ENCODE measurements around the gene PILRA.
"Not testable (repeated sequence)": the region's sequence is repeated elsewhere in the genome, so short reads cannot be mapped to it uniquely, and the experiment has no call there.

- TF ChIP-seq, protein P1, sequence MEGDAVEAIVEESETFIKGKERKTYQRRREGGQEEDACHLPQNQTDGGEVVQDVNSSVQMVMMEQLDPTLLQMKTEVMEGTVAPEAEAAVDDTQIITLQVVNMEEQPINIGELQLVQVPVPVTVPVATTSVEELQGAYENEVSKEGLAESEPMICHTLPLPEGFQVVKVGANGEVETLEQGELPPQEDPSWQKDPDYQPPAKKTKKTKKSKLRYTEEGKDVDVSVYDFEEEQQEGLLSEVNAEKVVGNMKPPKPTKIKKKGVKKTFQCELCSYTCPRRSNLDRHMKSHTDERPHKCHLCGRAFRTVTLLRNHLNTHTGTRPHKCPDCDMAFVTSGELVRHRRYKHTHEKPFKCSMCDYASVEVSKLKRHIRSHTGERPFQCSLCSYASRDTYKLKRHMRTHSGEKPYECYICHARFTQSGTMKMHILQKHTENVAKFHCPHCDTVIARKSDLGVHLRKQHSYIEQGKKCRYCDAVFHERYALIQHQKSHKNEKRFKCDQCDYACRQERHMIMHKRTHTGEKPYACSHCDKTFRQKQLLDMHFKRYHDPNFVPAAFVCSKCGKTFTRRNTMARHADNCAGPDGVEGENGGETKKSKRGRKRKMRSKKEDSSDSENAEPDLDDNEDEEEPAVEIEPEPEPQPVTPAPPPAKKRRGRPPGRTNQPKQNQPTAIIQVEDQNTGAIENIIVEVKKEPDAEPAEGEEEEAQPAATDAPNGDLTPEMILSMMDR (IDR thresholded peaks at IDR 0.05) = not testable (repeated sequence)
- not testable (repeated sequence) for TF ChIP-seq POLR2A, POLR2AphosphoS5, EP300 (IDR thresholded peaks at IDR 0.05)
Measured at GRCh38 chr7:100363797-100364196, 9.5 kb upstream of the PILRA start.

Data from suprapubic skin (tissue), 4 donors.